OCI-LY1 (cell line): ENCODE measurements around the gene ZNF407.

Source experiments
- CTCF ChIP-seq: fragments of 200-600 bp; sonication (generic), shearing (Covaris generic); IDR thresholded peaks from 2 replicates; pipeline ENCODE4 v1.5.1; 2017; ENCODE audit warnings: mild to moderate bottlenecking, antibody characterized with exemption, low read length, moderate library complexity, mixed read lengths
- EZH2 ChIP-seq: fragments of 200-600 bp; sonication (generic), shearing (Covaris generic); IDR thresholded peaks from 2 replicates; pipeline ENCODE4 v1.8.0; 2017; ENCODE audit warnings: borderline replicate concordance, mixed run types, mild to moderate bottlenecking, antibody characterized with exemption, low read length, moderate library complexity, mixed read lengths

- TF ChIP-seq CTCF (no peak), EZH2 (no peak)
Measured at GRCh38 chr18:74950479-74950878, 352.8 kb downstream of the ZNF407 start.
